Suppressor macrophage treated with lipopolysaccharide for 1 hour (primary cell): ENCODE data around the gene MRPL54.

Experiments
- DNase-seq, 3 donors: peaks; one replicate each; pipeline ENCODE4 v3.0.0-alpha.2; 2020 to 2022

MRPL54 gene

DNA sequence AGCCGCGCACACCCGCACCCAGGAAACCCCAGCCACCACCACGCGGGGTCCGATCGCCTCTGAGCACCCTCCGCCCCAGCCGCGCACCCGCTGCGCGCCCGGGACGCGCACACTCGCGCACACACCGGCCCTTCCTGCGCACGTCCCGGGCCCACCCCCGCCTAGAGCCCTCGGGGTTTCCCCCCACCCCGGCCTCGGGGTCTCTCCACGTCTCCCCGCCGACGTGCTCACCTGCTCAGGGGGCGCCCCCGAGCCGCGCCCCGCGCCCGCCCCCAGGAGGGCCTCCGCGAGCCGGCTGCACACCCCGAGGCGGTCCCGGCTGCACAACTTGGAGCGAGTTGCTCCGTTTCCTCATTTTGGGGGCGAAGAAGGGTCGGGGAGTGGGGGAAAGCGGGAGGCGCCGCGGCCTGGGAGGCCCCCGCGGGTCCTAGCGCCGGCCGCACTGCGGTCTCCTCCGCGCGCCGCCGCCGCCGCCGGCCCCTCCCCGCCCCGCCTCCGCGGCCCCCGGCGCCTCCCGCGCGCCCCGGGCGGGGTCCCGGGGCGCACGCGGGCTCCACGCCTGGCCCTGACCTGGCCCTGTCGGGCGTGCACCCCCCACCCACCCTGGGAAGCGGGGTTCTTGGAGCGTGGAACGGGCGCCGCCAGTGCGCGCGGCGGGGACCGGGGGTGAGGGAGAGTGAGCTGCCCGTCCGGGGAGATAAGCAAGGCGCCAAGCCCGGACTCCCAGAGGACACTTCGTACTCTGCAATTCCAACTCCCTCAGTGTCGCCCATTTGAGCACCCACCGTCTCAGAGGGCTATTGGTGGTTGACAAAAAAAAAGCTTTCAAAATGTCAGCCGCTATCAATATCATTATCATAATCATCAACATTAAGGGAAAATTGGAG lies 23.7 kb downstream of the MRPL54 start, which contains the start of gene MATK:
TSS of gene MATK (minus strand) at position 444 of the 887 bp plus-strand sequence. CDS start 1,246 bp downstream, outside the sequence.
- DNase-seq = peak; percentile 61 to 81 (median 70)

DNA sequence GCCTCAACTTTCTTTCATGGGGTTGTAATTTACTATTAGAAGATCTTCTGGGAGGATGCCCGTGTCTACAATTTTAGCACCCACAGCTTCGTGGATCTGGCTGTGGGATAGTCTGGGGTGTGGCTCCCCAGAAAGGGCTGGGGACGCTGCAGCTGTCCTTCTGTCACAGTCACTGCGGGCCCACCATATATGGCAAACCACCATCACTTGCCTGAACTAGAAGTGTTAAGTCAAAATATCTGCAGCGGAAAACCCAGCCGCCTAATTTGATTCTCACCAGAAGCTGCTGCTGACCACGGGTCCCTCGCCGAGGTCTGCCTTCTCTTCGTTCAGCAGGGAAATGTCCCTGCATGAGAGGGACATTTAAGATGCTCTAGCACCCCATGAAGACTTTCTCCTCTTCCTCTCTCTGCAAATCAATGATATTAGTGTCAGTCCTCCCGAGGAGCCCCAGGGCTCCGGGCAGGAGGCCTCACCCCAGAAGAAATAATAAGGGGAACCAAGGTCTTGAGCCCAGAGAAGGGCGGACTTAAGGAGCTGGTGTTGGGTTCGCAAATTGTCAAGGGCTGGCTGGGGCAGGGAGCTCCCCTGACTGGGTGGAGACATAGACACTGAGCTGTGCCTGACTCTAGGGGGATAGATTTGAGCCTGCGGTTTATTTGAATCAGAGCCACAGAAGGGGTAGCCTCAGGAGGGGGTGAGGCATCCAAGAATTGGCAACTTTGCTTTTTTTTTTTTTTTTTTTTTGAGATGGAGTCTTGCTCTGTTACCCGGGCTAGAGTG lies 26.7 kb downstream of the MRPL54 start:
- no peak for DNase-seq

DNA sequence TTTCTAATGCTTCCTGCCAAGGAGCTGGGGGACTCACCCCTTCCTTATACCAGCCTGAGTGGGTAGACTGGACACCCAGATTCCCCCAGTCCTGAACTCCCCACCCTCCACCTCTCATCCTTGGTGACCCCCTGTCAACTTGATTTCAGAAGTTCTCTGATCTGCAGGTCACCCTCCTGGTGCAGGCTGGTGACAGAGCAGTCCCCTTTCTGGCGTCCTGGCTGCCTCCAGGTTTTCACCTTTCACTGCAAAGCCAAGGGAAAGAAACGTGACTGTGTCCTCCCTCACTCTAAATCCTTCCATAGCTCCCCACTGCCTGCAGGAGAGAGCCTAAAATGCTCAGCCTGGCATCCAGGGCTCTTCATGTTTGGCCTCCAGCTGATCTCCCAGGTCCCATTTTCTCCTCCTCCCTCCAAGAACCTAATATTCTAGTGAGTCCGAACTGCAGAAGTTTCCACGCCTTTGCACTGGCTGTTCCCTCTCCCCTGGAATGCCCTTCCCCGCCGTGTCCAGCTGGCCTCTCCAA lies 27.8 kb downstream of the MRPL54 start:
- no peak for DNase-seq

DNA sequence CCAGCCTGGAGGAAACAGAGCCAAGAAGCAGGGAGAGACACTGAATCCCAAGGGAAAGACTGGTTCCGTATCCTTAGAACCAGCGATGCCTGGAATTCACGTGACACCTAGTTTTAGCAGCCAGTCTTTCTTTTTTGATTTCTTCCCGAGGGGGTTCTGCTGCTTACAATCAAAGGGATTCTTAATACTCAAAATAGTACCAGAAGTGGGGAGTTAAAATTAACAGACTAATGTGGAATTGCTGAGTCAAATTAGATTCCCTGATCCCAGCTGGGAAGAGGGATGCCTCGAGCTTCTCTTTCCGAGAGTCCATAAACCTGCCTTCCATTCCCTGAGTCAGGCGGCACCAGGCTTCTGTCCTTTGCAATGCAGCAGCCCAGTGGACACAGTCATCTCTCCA lies 28.5 kb downstream of the MRPL54 start:
- no peak for DNase-seq

DNA sequence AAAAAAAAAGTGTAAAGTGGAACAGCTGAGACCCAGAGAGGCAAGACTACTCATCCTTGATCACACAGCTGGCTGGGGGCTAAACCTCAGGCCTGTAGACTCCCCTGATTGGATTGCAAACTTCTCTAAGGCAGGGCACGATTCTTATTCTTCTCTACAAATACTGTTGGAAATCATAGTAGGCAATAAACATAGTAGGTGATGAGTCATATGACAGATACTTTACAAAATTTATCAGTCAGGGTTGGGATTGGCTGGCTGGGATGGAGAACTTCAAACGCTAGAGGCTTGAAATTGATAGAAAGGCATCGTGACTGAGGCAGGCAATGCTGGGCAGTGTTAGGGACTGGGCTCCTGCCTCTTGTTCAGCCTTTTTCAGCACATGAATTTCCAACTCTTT lies 29.6 kb downstream of the MRPL54 start:
- no peak for DNase-seq

DNA sequence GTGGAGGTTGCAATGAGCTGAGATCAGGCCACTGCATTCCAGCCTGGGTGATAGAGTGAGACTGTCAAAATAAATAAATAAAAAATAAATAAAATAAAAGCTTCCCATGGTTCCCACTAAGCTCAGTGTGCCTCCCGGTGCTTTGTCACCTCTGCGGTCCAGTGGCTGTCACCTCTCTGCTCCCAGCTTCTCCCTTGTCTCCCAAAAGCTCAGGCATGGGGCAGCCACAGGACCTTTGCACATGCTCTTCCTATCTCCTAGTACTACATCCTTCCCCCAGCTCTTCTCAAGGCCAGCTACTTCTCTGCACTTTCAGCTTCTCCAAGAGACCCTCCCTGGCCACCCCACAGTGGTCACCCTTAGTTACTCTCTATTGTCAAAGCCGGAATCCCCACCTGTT lies 31.3 kb downstream of the MRPL54 start:
- no peak for DNase-seq

DNA sequence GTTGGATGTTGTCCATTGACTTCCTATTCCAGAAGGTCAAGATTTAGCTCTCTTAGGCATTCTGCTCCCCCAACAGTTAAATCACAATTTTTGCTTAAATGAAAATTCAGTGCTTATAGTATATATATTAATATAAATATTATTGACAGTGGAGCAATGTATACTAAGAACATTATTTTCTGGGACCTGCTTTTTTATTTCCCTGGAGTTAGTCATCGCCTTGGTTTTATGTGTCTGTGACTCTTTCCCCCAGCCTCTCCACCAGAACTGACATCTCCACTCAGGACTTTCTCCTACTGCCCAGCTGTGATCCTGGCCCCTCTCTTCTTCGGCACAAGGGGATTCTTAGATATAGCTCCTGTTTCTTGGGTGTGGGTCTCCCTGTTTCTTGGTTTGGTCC lies 33.9 kb downstream of the MRPL54 start:
- no peak for DNase-seq

DNA sequence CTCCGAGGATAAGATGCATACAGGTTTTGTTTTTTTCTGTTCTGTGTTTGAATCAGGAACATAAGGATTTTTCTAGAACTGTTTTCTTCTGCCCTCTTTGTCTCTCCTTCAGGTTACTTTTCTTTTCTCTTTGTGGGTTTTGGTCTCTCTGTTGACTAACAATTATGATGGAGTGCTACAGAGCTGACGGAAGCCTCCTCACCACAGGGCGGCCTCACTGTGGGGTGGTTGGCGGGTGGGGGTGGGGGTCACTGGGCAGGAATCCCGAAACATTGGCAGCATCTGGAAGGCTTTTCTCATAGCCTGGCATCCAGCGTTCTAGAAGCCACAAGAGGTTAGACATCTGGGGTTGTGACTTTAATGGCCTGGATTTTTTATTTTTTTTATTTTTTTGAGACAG lies 35.7 kb downstream of the MRPL54 start:
- peak in 2 of 3 donors; percentile 38 to 42 for DNase-seq

DNA sequence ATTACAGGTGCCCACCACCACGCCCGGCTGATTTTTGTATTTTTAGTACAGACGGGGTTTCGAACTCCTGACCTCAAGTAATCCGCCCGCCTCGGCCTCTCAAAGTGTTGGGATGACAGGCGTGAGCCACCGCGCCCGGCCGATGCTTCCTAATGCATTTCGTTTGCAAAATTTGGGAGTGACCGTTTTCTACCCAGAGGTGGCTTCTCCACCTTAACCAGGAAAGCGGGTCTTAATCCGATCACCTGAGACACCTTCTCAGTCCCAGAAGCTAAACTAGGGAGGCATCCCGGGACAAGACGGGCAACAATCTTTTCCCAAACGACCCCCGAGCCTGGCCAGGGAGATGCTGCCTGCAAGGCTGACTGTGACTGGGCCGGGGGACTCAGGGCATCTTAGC lies 38.5 kb downstream of the MRPL54 start:
- DNase-seq = no peak

DNA sequence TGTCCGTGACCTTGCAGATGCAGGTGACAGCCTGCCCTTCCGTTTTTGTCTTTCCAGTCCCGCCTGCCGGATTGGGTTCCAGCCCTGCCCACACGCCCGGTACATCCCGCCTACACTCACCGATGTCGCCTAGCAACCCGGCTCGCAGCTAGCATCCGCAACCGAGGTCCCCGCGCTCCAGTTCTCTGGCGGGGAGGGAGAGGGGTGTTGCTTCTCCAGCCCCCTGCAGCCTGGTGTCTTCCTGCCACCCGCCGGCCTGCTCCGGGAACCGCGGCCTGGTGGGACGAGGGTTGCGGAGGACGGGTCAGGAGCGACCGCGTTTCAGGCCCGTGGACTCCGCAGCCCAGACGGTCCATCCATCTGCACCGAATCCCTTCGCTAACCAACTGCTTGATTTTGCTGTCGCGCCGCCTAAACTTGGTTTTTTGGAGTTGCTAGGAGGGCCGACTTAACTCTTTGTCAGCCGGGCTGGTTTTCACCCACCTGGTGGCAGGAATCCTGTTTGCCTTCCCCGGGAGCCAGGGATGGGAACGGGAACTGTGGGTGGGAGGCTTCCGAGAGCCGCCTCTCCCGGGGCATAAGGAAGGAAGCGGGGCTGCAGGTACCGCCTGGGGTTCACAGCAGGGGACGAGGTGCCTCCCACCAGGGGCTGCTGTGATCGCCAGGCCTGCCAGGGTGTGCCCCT lies 39.1 kb downstream of the MRPL54 start:
- DNase-seq = peak in 1 of 3 donors; percentile 35

DNA sequence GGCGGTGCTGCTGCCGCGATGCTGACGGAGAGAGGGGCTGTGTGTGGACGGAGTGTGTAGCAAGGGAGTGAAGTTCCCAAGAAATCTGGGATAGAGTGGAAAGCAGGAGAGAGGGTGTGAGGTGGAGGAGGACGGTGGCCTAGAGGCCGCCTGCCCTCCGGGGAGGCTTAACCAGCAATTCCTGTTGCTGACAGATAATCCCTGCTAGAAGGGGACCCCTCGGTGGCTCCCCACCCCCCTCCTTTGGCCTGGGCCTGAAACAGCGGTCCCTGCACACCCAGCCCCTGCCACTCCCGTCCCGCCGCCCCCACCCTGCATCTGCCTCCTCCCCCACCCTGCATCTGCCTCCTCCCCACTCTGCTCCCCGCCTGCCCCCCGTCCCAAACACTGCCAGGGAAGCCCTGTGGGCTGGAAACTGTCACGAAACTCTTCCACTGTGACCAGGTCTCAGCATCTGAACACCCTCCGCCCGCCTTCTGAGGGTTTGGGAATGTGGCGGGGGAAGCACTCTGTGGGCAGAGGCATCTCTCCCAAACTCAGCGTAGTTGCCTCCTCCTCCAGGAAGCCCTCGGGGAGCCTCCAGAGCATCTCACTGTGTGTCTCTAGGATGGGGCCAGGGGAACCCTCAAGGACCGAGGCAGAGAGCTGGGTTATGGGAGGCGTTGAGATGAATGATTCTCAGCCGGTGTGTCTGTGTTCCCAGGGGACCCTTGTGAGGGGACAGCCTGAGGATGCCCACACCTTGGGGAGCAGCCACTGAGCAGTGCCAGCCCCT lies 40.8 kb downstream of the MRPL54 start:
- no peak for DNase-seq

DNA sequence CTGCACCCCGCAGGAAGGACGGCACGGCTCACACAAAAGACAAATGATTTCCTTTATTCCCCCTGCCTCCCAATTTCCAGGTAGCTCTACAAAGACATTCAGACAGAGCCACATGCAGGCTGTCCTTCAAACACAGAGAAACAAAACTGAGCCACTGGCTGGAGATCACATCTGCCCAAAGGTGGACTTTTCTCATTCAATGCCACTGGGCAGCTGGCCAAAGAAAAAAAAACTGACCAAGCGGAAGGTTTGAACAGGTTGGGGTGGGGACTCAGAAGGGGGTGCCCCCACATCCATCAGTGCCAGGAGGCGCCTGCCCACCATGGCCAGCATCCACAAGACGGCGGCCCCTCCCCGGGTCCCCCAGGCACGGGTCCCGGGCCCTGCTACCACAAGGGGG lies 41.5 kb downstream of the MRPL54 start:
- no peak for DNase-seq

DNA sequence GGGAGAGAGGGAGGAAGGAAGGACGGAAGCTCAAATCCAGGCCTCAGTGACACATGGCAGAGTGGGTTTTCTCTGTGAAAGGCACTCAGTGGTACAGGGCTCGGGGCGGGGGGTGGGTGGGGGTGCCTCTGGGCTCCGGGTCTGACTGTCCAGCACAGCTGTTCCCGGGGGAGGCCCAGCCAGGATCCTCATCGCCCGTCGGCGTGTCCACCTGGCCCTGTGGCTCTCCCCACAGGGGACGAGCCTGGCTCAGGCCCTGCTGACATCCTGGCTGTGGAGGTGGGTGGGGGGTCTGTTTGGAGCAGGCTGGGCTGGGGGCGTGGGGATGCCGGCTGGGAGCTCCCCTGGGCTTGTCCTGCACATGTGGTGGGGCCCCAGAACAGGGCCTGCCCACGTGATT lies 41.9 kb downstream of the MRPL54 start:
- DNase-seq = no peak

DNA sequence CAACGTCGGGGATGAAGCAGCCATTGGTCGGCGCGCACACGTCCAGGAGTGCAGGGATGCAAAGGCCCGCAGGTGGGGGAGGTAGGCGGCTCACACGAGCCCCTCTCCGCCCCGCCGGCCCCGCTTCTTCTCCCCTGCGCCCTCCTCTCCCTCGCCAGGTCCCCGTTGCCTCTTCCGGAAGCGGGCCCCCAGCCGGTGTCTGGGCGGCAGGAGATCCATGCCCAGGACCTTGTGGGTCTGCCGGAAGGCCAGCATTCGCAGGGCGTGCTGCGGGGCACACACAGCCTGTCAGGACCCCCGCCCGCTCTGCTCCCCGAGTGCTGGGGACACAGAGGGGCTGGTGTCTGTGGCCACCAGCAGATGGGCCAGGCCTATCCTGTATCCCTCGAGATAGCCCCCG lies 43.4 kb downstream of the MRPL54 start:
- DNase-seq = no peak

DNA sequence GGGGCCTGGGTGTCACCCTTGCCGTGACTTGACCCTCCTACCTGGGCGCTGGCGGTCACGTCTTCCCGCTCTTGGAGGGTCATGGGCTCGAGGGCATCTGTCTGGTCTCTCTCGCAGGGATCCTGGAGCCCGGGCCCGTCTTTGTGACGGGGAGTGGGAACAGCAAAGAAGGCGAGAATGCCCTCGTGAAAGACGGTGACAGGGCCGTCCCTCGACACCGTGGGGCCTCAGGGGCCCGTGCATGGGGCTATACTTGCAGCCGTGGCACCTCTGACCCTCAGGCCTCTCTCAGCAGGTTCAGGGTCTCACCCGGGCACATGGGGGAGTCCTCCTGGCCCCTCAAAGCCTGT lies 44.6 kb downstream of the MRPL54 start:
- no peak for DNase-seq

DNA sequence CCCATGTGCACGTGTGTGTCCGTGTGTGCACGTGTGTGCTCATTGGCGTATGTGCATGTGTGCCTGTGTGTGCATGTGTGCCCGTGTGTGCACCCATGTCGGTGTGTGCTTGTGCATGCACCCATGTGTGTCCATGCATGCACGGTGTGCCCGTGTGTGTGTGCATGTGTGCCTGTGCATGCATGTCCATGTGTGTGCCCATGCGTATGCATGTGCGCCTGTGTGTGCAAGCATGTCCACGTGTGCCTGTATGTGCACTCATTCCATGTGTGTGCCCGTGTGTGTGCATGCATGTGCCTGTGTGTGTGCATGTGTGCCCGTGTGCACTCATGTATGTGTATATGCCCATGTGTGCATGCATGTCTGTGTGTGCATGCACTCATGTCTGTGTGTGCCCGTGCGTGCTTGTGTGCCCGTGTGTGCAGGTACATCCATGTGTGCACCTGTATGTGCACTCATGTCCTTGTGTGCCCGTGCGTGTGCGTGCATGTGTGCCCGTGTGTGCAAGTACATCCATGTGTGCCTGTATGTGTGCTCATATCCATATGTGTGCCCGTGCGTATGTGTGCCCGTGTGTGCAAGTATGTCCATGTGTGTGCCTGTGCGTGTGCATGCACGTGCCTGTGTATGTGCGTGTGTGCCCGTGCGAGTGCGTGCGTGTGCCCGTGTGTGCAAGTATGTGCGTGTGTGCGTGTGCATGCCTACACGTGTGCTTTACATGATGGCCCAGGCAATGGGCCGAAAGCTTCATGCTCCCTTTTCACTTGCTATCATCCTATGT lies 45.3 kb downstream of the MRPL54 start:
- DNase-seq = no peak

DNA sequence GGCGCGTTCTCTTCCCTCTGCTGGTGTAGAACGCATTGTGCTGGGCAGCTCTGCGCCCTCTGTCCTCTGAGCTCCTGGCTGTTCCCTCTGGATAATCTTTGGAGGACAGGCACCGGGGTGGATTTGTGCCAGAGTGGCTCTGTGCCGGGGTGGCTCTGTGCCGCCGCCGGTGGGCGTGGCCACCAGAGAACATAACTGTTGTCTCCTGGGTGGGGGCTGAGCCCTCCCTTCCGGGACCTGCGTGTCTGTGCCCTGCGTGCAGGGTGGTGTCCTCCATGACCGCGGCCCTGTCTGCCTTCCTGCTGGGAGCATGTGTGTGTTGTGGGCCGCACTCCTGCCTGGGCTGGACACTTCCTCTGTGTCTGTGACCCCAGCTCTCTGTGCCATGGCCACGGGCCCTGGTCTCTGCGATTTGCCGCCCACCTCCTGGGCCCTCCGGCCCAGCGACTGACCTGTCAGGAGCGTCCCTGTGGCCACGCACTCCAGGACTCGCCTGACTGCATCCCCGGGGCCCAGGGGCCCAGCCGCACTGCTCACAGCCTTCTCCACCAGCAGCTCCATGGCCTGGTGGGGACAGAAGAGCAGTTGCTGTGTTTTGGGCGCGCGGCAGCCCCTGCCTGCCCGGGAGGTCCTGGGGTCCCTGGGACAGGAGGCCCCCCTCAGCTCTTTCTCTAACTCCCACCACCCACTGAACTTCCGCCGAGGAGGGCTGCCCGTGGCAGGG lies 46.1 kb downstream of the MRPL54 start:
- no peak for DNase-seq

DNA sequence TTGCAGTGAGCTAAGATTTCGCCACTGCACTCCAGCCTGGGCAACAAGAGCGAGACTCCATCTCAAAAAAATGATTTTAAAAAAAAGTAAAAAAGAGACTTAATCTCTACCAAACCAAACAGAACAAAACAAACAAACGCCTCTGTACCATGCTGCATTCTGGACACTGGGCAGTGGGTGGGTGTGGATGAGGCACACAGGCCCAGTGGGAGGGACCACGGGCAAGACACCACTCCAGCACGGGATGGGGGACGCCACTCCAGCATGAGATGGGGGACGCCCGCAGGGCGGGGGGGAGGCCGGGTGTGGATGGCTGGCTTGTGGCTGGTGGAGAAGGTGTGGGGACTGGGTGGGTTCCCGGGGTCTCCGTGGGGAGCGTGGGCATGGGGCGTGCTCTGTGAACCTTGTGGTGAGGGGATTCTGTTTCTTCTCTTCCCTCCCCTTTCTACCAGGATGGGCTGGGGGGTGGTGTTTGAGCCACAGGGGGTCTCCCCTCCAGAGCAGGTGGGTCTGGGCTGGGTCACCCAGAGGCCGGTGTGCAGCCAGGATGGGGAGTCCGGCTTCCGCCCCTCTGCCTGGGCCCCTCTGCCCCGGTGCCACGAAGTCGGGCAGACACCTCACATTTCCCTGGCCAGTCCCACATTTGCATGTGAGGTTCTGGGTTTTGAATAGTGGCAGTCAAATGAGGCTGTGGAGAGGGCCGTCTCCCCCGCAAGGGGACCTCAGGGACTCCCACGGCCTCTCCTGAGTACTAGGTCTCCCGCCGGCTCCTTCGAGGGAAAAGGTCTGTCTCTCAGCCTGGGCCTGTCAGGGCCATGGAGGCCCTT lies 47.6 kb downstream of the MRPL54 start:
- peak in 1 of 3 donors; percentile 24 for DNase-seq

DNA sequence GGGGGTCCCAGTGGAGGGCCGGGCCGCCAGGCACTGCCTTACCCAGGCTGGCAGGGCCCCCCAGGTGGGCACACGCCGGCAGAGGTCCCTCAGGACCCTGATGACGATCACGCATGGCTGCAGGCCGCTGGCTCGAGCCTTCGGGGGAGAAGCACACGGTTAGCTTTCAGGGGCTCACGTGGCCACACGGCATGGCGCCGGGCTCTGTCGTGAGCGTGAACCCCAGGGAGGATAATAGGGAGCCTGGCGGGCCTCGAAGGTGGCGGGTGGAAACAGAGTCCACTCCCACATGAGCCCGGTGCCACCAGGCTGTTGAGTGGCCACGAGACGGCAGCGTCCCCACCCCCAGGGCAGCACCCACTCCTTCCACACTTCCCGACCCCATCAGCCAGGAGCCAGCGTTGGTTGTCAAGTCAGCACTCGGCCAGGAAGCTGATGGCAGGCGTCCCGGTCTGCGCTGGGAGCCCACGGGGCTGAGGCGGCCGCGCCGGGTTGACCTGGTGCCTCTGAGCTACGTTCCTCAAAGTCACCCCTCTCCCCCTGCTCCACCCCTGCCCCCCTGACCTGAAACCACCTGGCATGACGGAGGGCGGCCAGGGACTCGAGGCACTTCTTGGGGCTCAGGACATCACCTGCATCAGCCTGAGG lies 48.4 kb downstream of the MRPL54 start:
- peak in 2 of 3 donors; percentile 22 to 34 for DNase-seq
